ENCODE measurements around the gene AMPH.

DNA sequence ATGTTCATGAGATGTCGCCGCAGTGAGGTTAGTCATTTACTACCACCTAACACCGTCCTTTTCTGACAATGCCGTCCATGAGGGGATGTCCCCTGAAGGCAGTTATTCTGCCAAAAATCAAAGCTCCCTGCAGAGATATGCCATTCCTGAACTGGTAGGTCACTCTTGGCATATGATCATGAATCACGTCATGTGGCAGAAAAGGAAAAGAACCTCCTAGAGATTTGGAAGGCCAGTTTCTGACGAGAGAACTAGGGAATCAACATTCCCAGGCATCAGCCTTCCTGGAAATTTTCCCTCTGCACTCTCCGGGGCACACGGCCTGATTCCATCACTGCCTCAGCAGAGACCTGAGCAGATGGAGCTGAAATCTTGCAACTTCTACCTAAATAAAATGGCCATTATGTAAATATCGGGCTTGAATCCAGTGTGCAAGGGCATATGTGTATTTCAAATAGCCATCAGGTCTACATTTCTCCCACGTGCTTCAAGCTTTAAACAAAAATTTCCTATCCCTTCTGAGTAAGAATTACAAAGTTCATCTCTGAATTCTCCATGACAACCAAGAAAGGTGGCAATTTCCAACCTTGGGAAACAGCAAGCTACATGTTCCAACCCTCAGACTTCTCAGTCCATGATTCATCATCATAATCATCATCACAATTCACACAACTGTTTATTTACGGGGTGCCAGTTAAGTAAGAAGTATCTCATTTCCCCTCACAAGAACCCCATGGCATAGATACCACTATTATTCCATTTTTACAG is 46.5 kb downstream of the AMPH start:
- TF ChIP-seq IRF2 (CRISPR knock-in tag; IDR thresholded peaks at IDR 0.05; ENCODE audit: borderline replicate concordance, low read depth) (no peak), CTCF (IDR thresholded peaks at IDR 0.05) (no peak), NR3C1 (CRISPR knock-in tag; conservative IDR thresholded peaks at IDR 0.05; ENCODE audit: low read depth) (no peak), PREB (CRISPR knock-in tag; IDR thresholded peaks at IDR 0.05; ENCODE audit: borderline replicate concordance) (no peak), USF2 (CRISPR knock-in tag; IDR thresholded peaks at IDR 0.05) (no peak), TP53 (CRISPR knock-in tag; IDR thresholded peaks at IDR 0.05) (no peak)
- TF ChIP-seq, protein P1, sequence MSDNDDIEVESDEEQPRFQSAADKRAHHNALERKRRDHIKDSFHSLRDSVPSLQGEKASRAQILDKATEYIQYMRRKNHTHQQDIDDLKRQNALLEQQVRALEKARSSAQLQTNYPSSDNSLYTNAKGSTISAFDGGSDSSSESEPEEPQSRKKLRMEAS (CRISPR knock-in tag; IDR thresholded peaks at IDR 0.05): no peak
